ENCODE results near the gene PHLPP1.

Gene PHLPP1

DNA sequence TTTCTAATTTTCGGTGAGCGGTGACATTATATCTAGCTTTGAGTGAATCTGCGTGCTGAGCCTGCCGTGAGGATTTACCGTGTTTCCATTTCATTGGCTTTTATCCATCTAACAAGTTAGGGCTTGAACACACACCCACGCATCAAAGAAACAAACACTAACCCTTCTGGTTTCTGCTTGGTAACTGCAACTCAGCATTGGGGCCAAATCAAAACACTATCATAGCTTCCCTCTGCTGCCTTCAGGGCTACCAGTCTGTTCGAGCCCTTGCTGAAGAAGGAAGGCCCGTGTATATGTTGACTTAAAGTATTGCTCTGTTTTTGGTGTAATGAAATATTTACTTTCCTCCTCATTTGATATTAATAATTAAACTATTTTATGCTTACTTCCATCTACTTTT lies 227.2 kb downstream of the PHLPP1 start:
- DNase-seq (ENCODE audit: low read depth): no peak

DNA sequence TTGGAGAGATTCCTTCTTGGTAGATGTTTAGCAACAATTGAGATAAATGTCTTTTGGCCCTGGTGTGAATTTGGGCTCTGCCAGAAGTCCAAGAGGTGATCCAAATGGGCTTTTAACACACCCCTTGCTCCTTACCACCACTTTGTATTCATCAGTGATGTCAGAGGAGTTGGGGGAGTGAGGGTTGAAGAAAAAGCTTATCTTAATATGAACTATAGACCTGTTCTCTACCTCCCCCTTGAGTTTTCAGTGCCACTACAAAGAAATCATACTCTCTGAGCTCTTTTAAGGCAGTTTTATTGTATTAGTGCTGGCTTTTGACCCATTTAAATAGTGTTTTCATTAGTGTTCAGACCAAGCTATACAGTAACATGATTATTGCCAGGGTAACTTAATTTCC lies 229.1 kb downstream of the PHLPP1 start:
- no peak for DNase-seq (ENCODE audit: low read depth)

DNA sequence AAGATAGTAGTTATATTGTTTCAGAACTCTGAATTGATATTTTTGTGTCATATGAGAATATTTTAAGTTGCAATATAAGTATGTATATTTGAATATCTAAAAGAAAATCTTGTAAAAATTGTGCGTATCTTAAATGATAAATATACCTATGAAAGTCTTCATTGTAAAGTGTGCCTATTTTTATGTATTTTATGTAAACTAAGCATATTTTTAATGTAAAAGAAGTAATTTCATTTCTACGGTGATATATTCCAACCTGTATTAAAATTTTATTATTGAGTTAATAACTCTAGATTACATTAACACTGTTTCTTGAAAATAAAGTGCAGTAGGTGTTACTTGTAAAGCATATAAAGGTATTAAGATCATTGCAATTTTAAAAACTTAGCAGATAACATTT lies 233.4 kb downstream of the PHLPP1 start:
- no peak for DNase-seq (ENCODE audit: low read depth)

DNA sequence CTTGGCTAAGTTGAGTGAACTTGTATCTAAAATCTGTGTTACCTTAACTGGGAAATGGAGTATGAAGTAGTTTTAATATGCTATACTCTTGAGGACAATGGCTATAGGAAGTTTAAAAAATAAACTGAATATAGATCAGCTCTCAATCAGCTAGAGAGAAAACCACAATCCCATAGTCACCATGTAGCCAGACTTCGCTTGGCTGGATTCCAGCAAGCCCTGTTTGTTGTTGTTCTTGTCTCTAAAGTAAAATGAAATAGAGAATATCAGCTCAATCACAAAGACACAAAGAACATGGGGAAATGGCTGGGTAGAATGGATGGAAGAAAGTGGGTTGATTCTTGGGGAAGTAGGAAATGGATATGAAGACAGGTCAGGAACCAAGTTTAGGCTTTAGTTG lies 234.9 kb downstream of the PHLPP1 start:
- DNase-seq (ENCODE audit: low read depth): no peak

DNA sequence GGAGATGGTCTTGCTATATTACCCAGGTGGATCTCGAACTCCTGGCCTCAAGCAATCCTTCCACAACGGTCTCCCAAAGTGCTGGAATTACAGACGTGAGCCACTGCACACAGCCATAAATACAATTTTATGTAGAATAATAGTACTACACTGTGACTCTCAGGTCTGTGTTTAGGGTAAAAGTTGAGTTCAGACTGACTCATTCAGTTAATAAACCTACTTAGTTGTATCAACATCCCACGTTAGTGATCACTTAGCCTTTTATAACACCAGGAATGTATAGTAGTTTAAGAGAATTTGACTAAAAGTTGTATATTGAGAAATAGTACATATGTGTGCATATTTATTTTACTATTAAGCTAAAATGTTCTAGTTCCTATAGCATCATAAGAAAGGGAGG lies 237.5 kb downstream of the PHLPP1 start:
- DNase-seq (ENCODE audit: low read depth): no peak

DNA sequence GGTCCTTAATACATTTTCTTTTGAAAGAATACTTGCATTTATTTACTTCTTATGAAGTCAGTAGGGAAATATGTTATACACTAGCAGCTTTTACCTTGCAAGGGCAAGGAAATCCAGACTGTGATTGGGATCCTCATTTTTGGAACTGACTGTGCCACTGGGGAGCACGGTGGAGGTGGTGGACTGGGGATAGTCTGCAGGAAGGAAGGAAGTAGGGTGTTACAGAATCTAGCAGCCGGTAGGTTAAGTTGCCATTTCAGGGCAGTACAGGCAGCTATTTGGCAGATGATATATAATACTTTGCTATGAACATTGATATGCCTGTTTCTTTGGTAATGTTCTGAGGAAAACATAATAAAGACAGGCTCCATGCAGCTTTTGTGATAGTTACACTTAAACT lies 238.3 kb downstream of the PHLPP1 start:
- DNase-seq (ENCODE audit: low read depth): no peak

DNA sequence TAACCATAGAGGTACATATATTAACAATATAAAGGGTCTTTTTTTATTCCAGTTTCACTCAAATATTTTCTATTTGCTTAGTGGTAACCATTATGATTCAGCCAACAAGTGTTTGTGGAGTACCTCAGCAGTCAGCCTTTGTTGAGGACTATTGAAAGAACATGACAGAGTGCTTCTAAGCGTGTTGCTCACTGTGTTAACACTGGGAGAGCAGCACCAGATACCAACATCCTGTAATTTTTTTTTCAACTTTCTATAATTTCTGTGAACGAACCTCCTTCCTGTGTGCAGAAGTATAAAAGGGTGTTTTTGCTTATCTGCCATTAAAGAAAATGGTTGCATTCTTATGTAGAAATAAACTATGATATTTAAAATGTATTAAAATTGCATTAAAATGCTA lies 239.0 kb downstream of the PHLPP1 start:
- no peak for DNase-seq (ENCODE audit: low read depth)

DNA sequence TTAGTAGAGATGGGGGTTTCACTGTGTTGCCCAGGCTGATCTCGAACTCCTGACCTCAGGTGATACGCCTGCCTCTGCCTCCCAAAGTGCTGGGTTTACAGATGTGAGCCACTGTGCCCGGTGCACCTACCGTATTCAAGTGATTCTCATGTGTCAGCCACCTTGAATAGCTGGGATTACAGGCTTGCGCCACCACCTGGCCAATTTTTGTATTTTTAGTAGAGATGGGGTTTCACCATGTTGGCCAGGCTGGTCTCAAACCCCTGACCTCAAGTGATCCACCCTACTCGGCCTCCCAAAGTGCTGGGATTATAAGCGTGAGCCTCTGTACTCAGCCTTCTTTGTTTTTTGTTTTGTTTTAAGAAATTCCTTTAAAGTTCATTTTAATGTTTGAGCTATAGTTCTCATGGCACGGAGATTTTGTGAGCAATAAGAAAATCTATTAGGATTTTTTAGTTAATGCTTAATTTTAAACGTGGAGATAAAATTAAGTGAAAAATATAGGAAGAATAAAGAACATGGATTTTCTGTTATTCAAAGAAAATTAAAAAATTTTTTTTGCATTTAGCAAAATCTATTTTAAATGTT lies 242.6 kb downstream of the PHLPP1 start:
- DNase-seq (ENCODE audit: low read depth): no peak

DNA sequence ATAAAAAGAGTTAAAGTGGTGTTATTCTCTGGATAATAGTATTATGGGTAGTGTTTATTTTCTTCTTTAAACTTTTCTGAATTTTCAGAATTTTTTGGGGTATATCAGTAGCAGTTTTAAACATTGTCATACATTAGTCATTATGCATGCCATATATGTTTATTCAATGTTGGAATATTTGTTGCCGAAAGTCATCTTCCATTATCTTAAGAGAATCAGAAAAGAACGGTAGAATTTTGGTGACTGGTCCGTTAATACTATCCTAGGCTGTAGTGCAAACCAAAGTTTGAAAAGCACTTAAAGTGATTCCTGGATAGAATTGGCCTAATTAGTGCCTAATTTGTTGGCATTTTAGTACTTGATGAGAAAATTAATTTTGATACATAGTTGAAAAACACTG lies 244.1 kb downstream of the PHLPP1 start:
- no peak for DNase-seq (ENCODE audit: low read depth)

DNA sequence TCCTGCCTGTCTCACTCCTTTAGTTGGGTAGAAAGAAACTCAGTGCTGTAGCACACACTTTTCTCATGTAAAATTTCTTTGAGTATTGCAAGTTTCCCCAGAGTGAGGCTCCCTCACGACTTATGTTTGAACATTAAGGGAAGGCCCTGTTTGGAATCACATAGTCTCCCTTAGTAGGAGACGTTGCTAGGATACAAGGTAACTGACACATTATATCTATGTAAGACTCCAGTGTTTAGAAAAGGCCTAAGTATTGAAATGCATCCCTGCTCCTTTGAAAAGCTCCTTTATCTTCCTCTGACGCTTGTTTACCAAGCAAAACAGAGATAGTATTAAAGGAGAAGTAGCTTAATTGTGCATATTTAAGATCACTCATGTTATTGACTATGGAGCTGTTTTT lies 248.2 kb downstream of the PHLPP1 start:
- no peak for DNase-seq (ENCODE audit: low read depth)

DNA sequence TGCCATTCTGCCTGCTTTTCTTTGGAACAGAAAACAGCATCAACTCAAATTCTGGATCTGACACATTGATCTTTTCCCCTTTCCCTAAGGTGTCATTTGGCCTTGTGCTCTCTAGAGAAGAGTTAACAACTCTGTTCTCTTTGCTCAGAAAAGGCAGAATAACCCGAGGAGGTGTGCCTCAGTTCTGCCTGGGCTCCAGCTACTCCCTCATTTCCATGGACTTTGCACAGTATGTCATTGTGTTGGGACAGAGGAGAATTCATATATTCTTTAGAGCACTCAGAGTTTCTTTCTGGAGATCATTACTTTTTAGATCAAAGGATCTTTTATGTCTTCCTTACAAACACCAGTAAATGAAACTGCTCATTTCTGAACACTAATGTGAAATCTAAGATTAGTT lies 249.1 kb downstream of the PHLPP1 start:
- DNase-seq (ENCODE audit: low read depth): no peak

DNA sequence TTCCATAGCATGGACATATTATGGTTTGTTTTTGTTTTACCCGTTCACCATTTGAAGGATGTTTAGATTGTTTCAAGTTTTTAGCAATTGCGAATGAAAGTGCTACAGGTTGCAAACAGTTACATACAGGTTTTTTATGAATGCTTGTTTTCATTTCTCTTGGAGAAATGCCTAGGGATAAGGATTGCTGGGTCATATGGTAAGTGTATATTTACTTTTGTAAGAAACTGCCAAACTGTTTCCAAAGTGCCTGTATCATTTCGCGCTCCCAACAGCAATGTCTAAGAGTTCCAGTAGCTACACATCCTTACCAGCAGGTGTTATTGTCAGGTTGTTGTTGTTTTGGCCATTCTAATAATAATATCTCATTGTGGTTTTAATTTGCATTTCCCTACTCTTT lies 251.7 kb downstream of the PHLPP1 start:
- DNase-seq (ENCODE audit: low read depth): no peak

DNA sequence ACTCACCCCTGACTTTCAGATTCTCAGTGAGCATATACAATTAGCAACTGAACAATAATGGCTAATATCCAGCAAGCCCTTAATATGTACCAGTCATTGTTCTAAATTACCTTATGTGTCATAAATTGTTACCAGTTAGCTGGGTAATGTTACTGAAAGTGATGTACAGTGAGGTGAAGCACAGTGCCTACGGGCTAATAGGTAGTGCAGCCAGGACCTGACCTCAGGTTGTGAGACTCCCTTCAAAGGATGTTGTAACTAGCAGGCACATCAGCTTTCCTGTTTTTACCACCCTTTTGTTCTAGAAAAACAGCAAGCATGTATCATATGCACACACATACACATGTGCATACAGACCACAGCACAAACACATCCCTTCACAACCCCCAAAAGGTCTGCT lies 258.3 kb downstream of the PHLPP1 start:
- DNase-seq (ENCODE audit: low read depth): no peak

DNA sequence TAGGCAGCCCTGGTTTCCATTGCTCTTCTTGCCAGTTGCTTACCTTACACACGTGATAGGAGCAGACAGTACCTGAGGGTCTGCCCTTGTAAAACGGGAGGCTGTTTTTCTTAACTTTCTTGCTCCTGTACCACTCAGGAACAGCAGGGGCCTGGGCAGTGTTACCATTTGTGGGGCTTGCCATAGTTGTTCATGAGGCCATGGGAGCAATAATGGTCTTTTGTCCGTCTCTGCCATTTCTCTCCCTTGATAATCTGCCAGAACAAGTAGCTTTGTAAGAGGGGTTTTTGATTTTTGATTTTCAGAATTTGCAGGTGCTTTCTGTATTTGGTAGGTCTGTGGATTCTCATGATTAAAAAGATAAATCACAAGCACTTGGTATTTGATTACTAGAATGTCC lies 259.0 kb downstream of the PHLPP1 start:
- no peak for DNase-seq (ENCODE audit: low read depth)

DNA sequence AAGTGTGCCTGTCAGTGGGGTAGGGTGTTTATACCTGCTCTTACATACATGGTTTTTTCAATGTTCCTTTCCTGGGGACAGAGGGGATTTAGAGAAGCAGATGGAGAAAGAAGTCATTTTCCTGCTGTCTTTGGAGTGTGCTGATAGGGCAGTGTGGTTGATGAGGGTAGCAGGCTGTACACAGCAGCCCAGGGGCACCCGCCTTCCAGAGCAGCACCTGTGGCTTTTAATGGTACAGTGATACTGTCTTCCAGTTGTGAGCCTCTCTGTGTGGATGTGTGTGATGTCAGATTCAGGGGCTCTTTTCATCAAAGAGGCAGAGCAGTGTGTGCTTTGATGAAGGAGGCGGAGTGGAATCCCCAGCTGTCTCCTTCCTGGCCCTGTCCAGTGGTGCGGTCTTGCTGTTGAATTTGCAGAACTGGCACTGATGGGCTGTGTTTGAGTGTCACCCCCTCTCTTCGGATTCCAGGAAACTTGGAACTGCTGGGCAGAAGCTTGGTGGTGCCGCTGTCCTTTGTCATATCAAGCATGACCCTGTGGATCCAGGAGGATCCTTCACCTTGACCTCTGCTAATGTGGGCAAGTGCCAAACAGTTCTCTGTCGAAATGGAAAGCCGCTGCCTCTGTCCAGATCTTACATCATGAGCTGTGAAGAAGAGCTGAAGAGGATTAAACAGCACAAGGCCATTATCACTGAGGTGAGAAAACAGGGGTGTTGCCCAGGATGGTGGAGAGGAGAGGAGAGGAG lies 259.8 kb downstream of the PHLPP1 start:
- DNase-seq (ENCODE audit: low read depth): no peak

DNA sequence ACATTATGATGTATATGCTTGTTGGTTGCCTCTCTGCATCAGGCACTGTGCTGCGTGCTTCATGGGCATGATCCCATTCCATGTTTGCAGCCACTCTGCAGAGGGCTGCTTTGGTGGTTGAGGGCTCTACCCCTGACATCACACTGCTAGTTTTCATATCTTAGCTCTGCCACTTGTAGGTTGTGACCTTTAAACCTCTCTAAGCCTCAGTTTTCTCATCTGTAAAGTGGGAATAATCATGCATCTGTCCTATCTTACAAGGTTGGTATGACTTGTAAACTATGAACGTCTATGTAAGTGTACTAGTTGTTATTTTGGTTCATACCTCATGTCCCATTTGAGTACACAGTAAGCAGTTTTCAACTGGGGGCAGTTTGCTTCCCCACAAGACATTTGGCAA lies 260.4 kb downstream of the PHLPP1 start:
- DNase-seq (ENCODE audit: low read depth): no peak

DNA sequence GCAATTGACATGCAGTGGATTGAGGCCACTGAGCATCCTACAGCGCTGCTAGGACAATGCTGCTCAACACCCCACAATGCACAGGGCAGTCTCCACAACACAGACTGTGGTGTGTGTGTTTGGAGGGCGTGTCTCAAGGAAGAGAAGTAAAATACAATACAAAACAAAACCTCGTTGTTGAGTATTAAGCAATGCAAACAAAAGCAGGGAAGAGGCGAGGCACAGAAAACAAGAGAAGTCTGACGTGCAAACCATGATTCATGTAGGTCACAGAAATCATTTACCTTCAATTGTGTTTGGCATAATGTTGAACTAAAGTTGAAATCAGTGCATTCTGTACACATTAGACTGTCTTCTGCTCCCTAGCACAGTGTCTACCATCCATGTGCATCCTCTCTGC lies 260.9 kb downstream of the PHLPP1 start:
- DNase-seq (ENCODE audit: low read depth): no peak

DNA sequence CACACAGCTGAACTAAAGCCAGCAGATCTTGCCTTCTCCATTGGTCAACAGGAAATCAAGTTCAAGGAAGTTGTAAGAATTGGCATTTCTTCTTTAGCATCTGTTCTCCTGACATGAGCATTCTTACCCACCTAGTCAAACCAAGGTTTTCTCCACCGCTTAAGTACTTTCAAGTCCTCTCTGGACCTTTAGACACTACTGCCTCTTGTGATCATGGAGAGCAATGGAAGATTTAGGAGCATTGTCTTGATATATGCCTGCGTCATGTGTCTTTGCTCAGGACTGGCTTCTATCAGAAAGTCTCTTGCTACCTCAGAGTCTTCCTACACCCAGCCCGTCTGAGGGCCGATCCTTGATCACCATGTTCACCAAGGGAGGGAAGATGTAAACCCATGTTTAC lies 262.2 kb downstream of the PHLPP1 start:
- DNase-seq (ENCODE audit: low read depth): no peak

DNA sequence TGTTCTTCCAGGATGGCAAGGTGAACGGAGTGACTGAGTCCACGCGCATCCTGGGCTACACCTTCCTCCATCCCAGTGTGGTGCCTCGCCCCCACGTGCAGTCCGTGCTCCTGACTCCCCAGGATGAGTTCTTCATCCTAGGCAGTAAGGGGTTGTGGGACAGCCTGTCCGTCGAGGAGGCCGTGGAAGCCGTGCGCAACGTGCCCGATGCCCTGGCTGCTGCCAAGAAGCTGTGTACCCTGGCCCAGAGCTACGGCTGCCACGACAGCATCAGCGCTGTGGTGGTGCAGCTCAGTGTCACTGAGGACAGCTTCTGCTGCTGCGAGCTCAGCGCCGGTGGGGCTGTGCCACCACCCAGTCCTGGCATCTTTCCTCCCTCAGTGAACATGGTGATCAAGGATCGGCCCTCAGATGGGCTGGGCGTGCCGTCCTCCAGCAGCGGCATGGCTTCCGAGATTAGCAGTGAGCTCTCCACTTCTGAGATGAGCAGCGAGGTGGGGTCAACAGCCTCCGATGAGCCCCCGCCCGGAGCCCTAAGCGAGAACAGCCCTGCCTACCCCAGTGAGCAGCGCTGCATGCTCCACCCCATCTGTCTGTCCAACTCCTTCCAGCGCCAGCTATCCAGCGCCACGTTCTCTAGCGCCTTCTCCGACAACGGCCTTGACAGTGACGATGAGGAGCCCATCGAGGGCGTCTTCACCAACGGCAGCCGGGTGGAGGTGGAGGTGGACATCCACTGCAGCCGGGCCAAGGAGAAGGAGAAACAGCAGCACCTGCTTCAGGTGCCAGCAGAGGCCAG lies 263.1 kb downstream of the PHLPP1 start:
- no peak for DNase-seq (ENCODE audit: low read depth)

DNA sequence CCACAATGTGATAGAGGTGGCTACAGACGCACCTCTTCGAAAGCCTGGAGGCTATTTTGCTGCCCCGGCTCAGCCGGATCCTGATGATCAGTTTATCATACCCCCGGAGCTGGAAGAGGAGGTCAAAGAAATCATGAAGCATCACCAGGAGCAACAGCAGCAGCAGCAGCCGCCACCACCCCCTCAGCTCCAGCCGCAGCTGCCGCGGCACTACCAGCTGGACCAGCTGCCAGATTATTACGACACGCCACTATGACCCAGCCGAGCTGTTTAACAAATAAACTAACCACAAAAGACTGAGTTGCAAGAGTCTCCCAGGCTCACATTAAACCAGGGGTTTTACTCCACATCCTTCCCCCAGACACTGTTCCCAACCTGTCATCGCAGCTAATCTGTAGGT lies 263.8 kb downstream of the PHLPP1 start:
- peak; percentile 56 for DNase-seq (ENCODE audit: low read depth)

DNA sequence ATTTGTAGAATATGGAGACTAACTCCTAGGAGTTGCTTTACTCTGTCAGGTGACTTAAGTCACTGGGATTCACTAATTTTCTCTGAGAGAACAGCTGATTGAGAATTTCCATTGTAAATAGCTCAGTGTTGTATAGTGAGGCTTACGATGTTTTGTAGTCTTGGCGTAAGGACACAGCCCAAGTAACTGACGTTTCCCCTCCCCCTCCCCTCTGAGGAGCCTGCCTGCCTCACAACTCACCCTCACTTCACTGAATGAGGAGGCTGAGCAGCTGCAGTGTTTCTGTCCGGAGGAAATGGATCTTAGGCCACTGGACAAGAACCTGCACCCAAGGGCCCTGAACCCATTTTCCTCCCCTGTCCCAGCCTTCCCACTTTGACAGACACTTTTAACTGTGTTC lies 264.6 kb downstream of the PHLPP1 start:
- no peak for DNase-seq (ENCODE audit: low read depth)

DNA sequence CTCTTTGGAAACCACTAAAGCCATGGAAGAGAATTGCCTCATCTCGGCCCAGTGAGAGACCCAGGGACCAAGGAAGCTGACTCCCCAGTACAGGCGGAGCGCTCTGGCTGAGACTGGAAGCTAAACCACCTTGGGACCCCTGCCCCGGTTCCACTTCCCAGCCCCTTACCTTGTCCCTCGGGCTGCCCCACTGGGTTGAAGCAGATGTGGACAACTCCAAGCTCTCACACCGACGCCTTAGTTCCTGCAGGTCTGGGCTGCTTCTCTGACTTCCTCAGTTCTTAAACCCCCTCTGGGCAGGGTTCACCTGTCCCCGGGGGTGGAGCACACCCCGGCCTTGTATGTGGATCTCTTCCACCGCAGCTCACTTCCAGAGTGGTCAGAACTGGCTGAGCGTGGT lies 266.2 kb downstream of the PHLPP1 start:
- no peak for DNase-seq (ENCODE audit: low read depth)

DNA sequence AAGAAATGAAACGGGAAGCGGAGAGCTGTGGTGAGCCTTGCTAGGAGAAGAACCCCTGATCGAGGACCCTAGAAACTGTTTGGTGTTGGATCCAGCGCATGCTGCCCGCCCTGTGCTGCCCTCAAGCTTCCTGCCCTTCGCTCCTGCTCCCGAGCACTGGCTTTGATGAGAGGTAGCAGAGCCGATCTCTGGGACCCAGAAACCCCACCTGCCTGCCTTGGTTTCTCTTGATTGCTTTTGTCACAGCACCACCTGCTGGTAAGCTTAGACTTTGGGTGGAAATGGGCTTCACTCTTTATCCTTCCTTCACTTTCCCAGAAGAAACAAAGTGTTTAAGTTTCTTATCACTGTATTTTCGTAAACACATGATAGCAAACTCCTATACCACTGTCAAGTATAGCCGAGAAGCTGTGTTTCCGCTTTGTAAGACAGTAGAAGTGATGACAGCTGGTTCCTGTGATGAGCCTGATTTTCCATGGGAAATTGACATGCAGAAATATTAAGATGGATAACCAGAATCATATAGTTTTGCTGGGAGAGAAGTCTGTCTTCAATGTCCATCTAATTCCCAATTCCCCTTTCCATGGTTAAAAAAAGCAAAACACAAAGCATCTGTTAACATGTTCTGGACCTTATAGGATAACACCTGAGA lies 267.4 kb downstream of the PHLPP1 start:
- peak; percentile 5 for DNase-seq (ENCODE audit: low read depth)
